HepG2 (cell line): ENCODE measurements around the gene CCN6. TPM values are rescaled to one million over a fixed set of nuclear protein-coding genes. Genes with fewer than 3 reads are reported as not detected.

ENCODE experiments used
- ATAC-seq: fragments of 200-7000 bp; cut with Tn5 transposase; 3 replicates; pipeline ENCODE4 v1.9.1; 2020; ENCODE audit warnings: mild to moderate bottlenecking, moderate library complexity
- BruUV-seq: library from RNA; stranded (reverse); fragments of 400-500 nt; replicated peaks from 2 replicates; lab custom pipeline; 2021; lab: Mats Ljungman, UMichigan
- CTCF ChIA-PET: fragments of 300-600 bp; formaldehyde crosslinking; extraction: SDS; loops from one replicate; lab custom pipeline; 2021; ENCODE audit warnings: low total read pairs, inconsistent platforms, low intra/inter-chr PET ratio; lab: Yijun Ruan, JAX
- POLR2A ChIA-PET: fragments of 350-600 bp; sonication (Branson Sonifier 250); formaldehyde crosslinking; loops from one replicate; lab custom pipeline; 2020; ENCODE audit warnings: antibody characterized with exemption, inconsistent platforms; lab: Yijun Ruan, JAX
- DNase-seq: peaks from one replicate; pipeline ENCODE4 v3.0.0-alpha.2; 2015; ENCODE audit warnings: low spot score
- FAIRE-seq: peaks from 3 replicates; lab custom pipeline; 2011; peaks lifted over from hg19 to GRCh38; lab: Jason Lieb, UNC
- H2AFZ ChIP-seq: one replicate; pipeline ENCODE4 v1.6.1; 2011; ENCODE audit warnings: low read length, inconsistent platforms
- H3K27ac ChIP-seq: fragments of 300-600 bp; 3 replicates; pipeline ENCODE4 v1.8.0; 2011; ENCODE audit warnings: mixed run types, mild to moderate bottlenecking, mixed read lengths, low read length, inconsistent platforms; ENCODE audit not compliant: insufficient read depth; ENCODE audit errors: extremely low read length
- H3K27me3 ChIP-seq, 2 experiments: fragments of 200-600 bp in 1 of 2; 2 replicates in 1 of 2; 3 replicates in 1 of 2; pipeline versions ENCODE4 v1.6.0 to v1.8.0; 2011; ENCODE audit warnings: low read length in 2 of 2, mild to moderate bottlenecking in 2 of 2, moderate library complexity in 2 of 2, inconsistent platforms in 1 of 2; ENCODE audit not compliant: insufficient read depth in 2 of 2, control insufficient read depth in 1 of 2
- H3K36me3 ChIP-seq, 2 experiments: fragments of 200-600 bp in 1 of 2; replicated peaks in 1 of 2; 2 replicates in 1 of 2; 3 replicates in 1 of 2; pipeline versions ENCODE4 v1.5.1 to v1.8.0; 2011; ENCODE audit warnings: low read length in 2 of 2, inconsistent platforms in 1 of 2; ENCODE audit not compliant: insufficient read depth in 2 of 2, control insufficient read depth in 1 of 2
- H3K4me1 ChIP-seq: 2 replicates; pipeline ENCODE4 v1.5.1; 2012; ENCODE audit warnings: low read length, inconsistent platforms; ENCODE audit not compliant: insufficient read depth
- H3K4me2 ChIP-seq: 2 replicates; pipeline ENCODE4 v1.6.0; 2011; ENCODE audit warnings: low read depth, low read length, inconsistent platforms
- H3K4me3 ChIP-seq, 3 experiments: fragments of 200-600 bp in 1 of 3; sonication (generic), shearing (Covaris generic) in 1 of 3; replicated peaks in 1 of 3; 2 replicates each; pipeline ENCODE4 v1.5.1; 2011 to 2016; ENCODE audit warnings: low read length in 3 of 3, inconsistent platforms in 2 of 3, low read depth in 2 of 3, mild to moderate bottlenecking in 2 of 3, control low read depth in 1 of 3, mixed read lengths in 1 of 3; ENCODE audit not compliant: insufficient read depth in 1 of 3
- H3K79me2 ChIP-seq: one replicate; pipeline ENCODE4 v1.6.1; 2011; ENCODE audit warnings: low read length, inconsistent platforms; ENCODE audit not compliant: insufficient read depth
- H3K9ac ChIP-seq: 2 replicates; pipeline ENCODE4 v1.6.0; 2011; ENCODE audit warnings: mild to moderate bottlenecking, low read depth, low read length, inconsistent platforms; ENCODE audit not compliant: insufficient read depth
- H3K9me3 ChIP-seq: 2 replicates; pipeline ENCODE4 v1.5.1; 2012; ENCODE audit warnings: mild to moderate bottlenecking, low read length
- H4K20me1 ChIP-seq: 2 replicates; pipeline ENCODE4 v1.6.0; 2011; ENCODE audit warnings: inconsistent platforms, mild to moderate bottlenecking, low read length, moderate library complexity; ENCODE audit not compliant: insufficient read depth
- CBX1 ChIP-seq: IDR thresholded peaks from one replicate; pipeline ENCODE4 v1.6.1; 2016; ENCODE audit warnings: antibody characterized with exemption, low read depth
- HCFC1 ChIP-seq: fragments of 150-350 bp; IDR thresholded peaks from 2 replicates; pipeline ENCODE4 v1.6.1; 2014; ENCODE audit warnings: low read depth, low read length
- LCORL ChIP-seq, 2 experiments: fragments of 450-650 bp in 1 of 2; sonication (generic) in 1 of 2; formaldehyde crosslinking in 1 of 2; IDR thresholded peaks; 2 replicates each; pipeline versions ENCODE4 v1.5.0 to v1.6.1; 2017 to 2020; ENCODE audit warnings: antibody characterized with exemption in 1 of 2, missing genetic modification reagents in 1 of 2
- MTF2 ChIP-seq: sonication (generic); formaldehyde crosslinking; IDR thresholded peaks from 2 replicates; pipeline ENCODE4 v1.5.0; 2020; ENCODE audit warnings: missing genetic modification reagents, borderline replicate concordance
- NKX3-1 ChIP-seq: sonication (generic); formaldehyde crosslinking; IDR thresholded peaks from 2 replicates; pipeline ENCODE4 v1.5.0; 2020; ENCODE audit warnings: missing genetic modification reagents
- SIN3B ChIP-seq: fragments of 150-350 bp; IDR thresholded peaks from 2 replicates; pipeline ENCODE4 v1.6.1; 2014; ENCODE audit warnings: low read length
- ZFP82 ChIP-seq: sonication (generic); formaldehyde crosslinking; IDR thresholded peaks from 2 replicates; pipeline ENCODE4 v1.5.1; 2020; ENCODE audit warnings: mild to moderate bottlenecking, missing genetic modification reagents, borderline replicate concordance
- ZNF841 ChIP-seq: sonication (generic); formaldehyde crosslinking; IDR thresholded peaks from 2 replicates; pipeline ENCODE4 v1.8.1; 2023; ENCODE audit warnings: missing genetic modification reagents, borderline replicate concordance
- WGBS: methylation state at CpG from one replicate; pipeline ENCODE4 v1.1.6; 2017; ENCODE audit warnings: low lambda C conversion rate; 5-methylcytosine and 5-hydroxymethylcytosine counted together
- in situ Hi-C: cut with HindIII; loops from 2 replicates; pipeline ENCODE4 v1.10.0; 2017; ENCODE audit warnings: low pct_unique_long_range_greater_than_20kb; ENCODE audit not compliant: extremely low pct_ligation_motif_present
- intact Hi-C: fragments of 100-400 bp; cut with micrococcal nuclease; formaldehyde crosslinking; loops from one replicate; pipeline ENCODE4 v1.10.0; 2022; ENCODE audit not compliant: unreplicated experiment
- polyA plus RNA-seq, 8 experiments: library from polyadenylated mRNA; depleted of rRNA in 3 of 8; stranded (reverse) in 7 of 8; unstranded in 1 of 8; fragments of >200 nt; fragmentation: Illumina TruSeq in 4 of 8; extraction: Trizol in 4 of 8; gene quantifications; 2 replicates each; pipeline versions ENCODE4 v1.2.1 to v1.2.3, GENCODE V29; 2011 to 2016; ENCODE audit warnings: low read depth in 4 of 8, missing spikeins in 1 of 8, mixed read lengths in 1 of 8; ENCODE audit not compliant: insufficient read depth in 1 of 8
- total RNA-seq, 5 experiments: library from RNA; depleted of rRNA; stranded (reverse); fragments of >200 nt; fragmentation: Illumina TruSeq; extraction: Trizol; gene quantifications; 2 replicates each; pipeline ENCODE4 v1.2.3, GENCODE V29; 2016; ENCODE audit warnings: low read depth in 1 of 5
- TF ChIP-seq, protein P1 (sequence below): sonication (generic); formaldehyde crosslinking; IDR thresholded peaks from 2 replicates; pipeline ENCODE4 v1.4.0; 2020; ENCODE audit warnings: mild to moderate bottlenecking, missing genetic modification reagents, borderline replicate concordance
- TF ChIP-seq, protein P2 (sequence below), 2 experiments: sonication (generic) in 1 of 2; formaldehyde crosslinking in 1 of 2; IDR thresholded peaks; 2 replicates each; pipeline versions ENCODE4 v1.4.0 to v1.6.1; 2016 to 2020; ENCODE audit warnings: borderline replicate concordance in 1 of 2, low read depth in 1 of 2, mild to moderate bottlenecking in 1 of 2, missing genetic modification reagents in 1 of 2
- TF ChIP-seq, protein P3 (sequence below): IDR thresholded peaks from 2 replicates; pipeline ENCODE4 v1.6.1; 2018; ENCODE audit warnings: missing genetic modification reagents, mild to moderate bottlenecking, missing compliant biosample characterization
- TF ChIP-seq, protein P4 (sequence below): sonication (generic); formaldehyde crosslinking; IDR thresholded peaks from 2 replicates; pipeline ENCODE4 v1.5.0; 2020; ENCODE audit warnings: missing genetic modification reagents, mild to moderate bottlenecking, borderline replicate concordance

Gene CCN6
- total and polyA plus RNA-seq, 2 of the 13 experiments (the other 11 are each of a cell fraction or from before 2014, with no cell fraction given): not detected

DNA sequence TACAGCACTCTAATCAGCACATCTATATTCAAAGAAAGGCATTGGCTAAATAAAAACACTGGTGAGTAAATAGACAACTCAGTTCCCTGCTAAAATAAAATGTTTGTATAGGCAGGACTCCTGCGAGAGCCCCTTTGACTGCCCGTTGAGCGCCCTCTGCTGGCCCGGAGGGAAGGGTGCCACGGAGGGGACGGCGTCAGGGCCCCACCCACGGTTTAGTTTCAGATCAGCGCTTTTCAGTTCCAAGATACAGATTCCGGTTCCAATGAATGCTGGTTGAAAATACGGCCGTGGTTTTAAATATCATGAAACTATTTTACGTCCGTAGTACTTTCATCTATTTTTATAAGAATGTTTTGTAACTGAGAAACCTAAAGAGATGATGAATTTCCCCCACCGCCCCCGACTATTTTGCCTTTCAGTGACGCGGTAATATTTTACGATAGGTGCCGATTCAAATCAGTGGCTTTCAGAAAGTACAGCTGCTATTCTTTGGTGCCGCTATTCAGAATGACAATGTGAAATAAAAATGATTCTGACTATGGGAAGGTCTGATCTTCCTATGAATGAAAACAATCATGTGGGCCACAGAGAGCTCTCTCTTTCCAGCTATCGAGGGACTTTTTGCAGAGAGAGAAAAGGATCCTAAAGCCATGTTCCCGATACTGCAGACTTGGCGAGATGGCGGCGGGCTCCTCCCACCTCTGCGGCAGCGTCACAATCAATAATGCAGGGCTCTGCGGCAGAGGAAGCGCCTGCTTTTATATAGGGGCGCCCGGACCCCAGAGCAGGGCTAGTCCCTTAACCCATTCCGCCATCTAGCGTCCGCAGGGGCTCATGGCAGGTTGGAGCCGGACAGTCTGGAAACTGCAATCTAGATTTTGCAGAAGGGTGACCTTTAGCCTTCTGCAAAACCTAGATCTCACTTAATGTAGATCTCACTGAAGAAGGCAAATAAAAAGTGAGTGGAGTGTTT lies 10.6 kb upstream of the CCN6 start:
- H3K4me2 ChIP-seq: peak overlapping the region; percentile 96
- H3K27me3 ChIP-seq: no peaks in the 10 kb centered on the region; a peak in 1 of 5 replicates
- BruUV-seq: no TSS peak
- peak overlapping the region; percentile 31 for H3K27ac ChIP-seq
- H3K36me3 ChIP-seq: no peaks in the 10 kb centered on the region
- peaks cover 4% of the 10 kb centered on the region; the same call in 1 of the 2 replicates for H3K4me1 ChIP-seq
- intact Hi-C loops: loop anchor here (1.0 kb wide), 4 partner anchors 14 to 333 kb away; no protein-coding TSS in a partner anchor
- DNase-seq (peak; percentile 86), ATAC-seq (peak; percentile 98), FAIRE-seq (peak; percentile 90)
- in situ Hi-C loops: no loop called here
- peak overlapping the region; percentile 91 for H2AFZ ChIP-seq
- H4K20me1 ChIP-seq: no peaks in the 10 kb centered on the region
- H3K9ac ChIP-seq: peak overlapping the region; percentile 58
- POLR2A ChIA-PET: no interaction called here
- H3K9me3 ChIP-seq: no peaks in the 10 kb centered on the region
- H3K4me3 ChIP-seq: peak overlapping the region; percentile 62 to 93 (median 81)
- CTCF ChIA-PET: interaction anchor here (1.0 to 2.8 kb wide), 7 partner anchors 14 to 784 kb away, joined by 3 to 35 read pairs (median 4); a partner anchor contains a TSS
- under 1% methylated on average over 35 of the region's 36 CpGs for WGBS
- no peaks in the 10 kb centered on the region for H3K79me2 ChIP-seq
- TF ChIP-seq, protein P1, sequence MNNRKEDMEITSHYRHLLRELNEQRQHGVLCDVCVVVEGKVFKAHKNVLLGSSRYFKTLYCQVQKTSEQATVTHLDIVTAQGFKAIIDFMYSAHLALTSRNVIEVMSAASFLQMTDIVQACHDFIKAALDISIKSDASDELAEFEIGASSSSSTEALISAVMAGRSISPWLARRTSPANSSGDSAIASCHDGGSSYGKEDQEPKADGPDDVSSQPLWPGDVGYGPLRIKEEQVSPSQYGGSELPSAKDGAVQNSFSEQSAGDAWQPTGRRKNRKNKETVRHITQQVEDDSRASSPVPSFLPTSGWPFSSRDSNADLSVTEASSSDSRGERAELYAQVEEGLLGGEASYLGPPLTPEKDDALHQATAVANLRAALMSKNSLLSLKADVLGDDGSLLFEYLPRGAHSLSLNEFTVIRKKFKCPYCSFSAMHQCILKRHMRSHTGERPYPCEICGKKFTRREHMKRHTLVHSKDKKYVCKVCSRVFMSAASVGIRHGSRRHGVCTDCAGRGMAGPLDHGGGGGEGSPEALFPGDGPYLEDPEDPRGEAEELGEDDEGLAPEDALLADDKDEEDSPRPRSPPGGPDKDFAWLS (CRISPR knock-in tag): no peak
- TF ChIP-seq CBX1 (no peak), MTF2 (CRISPR knock-in tag) (no peak), NKX3-1 (CRISPR knock-in tag) (no peak), SIN3B (no peak), ZFP82 (CRISPR knock-in tag) (peak; percentile 80; the same call in 1 of the 2 replicates), LCORL (IDR thresholded peaks at IDR 0.05) (no peak), LCORL (CRISPR knock-in tag; IDR thresholded peaks at IDR 0.05) (peak; percentile 22; the same call in 1 of the 2 replicates), ZNF841 (CRISPR knock-in tag) (no peak), HCFC1 (no peak)
- TF ChIP-seq, protein P2, sequence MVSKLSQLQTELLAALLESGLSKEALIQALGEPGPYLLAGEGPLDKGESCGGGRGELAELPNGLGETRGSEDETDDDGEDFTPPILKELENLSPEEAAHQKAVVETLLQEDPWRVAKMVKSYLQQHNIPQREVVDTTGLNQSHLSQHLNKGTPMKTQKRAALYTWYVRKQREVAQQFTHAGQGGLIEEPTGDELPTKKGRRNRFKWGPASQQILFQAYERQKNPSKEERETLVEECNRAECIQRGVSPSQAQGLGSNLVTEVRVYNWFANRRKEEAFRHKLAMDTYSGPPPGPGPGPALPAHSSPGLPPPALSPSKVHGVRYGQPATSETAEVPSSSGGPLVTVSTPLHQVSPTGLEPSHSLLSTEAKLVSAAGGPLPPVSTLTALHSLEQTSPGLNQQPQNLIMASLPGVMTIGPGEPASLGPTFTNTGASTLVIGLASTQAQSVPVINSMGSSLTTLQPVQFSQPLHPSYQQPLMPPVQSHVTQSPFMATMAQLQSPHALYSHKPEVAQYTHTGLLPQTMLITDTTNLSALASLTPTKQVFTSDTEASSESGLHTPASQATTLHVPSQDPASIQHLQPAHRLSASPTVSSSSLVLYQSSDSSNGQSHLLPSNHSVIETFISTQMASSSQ (IDR thresholded peaks at IDR 0.05; ENCODE audit: low read depth): no peak
- TF ChIP-seq, protein P2 (CRISPR knock-in tag; IDR thresholded peaks at IDR 0.05; ENCODE audit: borderline replicate concordance): no peak
- TF ChIP-seq, protein P3, sequence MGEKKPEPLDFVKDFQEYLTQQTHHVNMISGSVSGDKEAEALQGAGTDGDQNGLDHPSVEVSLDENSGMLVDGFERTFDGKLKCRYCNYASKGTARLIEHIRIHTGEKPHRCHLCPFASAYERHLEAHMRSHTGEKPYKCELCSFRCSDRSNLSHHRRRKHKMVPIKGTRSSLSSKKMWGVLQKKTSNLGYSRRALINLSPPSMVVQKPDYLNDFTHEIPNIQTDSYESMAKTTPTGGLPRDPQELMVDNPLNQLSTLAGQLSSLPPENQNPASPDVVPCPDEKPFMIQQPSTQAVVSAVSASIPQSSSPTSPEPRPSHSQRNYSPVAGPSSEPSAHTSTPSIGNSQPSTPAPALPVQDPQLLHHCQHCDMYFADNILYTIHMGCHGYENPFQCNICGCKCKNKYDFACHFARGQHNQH (CRISPR knock-in tag): peak; percentile 19; the same call in 1 of the 2 replicates
- TF ChIP-seq, protein P4, sequence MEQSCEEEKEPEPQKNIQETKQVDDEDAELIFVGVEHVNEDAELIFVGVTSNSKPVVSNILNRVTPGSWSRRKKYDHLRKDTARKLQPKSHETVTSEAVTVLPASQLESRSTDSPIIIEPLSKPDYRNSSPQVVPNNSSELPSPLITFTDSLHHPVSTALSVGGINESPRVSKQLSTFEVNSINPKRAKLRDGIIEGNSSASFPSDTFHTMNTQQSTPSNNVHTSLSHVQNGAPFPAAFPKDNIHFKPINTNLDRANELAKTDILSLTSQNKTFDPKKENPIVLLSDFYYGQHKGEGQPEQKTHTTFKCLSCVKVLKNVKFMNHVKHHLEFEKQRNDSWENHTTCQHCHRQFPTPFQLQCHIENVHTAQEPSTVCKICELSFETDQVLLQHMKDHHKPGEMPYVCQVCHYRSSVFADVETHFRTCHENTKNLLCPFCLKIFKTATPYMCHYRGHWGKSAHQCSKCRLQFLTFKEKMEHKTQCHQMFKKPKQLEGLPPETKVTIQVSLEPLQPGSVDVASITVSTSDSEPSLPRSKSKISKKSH (CRISPR knock-in tag): no peak
